NCI-H1694 treated with DMSO at 0.1 percent for 48 hours (cell line): ENCODE results near the gene CFAP97D2.
"Not testable (repeated sequence)": the region's sequence is repeated elsewhere in the genome, so short reads cannot be mapped to it uniquely, and the experiment has no call there.

Source experiments
- DNase-seq: peaks from one replicate; lab custom pipeline; 2025; lab: John Stamatoyannopoulos, UW

The CFAP97D2 gene

DNA sequence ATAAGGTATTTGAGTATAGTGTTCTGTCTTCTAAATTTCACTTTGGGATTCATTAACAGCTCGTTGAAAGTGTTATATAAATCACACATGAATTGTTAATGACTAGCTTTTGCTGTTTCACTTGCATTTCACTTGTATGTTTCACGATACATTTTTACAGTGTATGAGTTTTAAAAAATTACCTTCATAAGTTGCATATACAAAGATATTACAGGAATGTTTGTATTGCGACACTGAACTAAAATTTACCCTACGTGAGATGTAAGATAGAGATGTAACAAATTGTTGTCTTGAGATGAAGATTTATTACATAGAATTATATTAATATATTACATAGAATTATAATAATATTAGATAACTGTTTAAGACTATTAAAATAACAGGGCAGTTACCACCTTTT lies 57.2 kb downstream of the CFAP97D2 start:
- no peak for DNase-seq

DNA sequence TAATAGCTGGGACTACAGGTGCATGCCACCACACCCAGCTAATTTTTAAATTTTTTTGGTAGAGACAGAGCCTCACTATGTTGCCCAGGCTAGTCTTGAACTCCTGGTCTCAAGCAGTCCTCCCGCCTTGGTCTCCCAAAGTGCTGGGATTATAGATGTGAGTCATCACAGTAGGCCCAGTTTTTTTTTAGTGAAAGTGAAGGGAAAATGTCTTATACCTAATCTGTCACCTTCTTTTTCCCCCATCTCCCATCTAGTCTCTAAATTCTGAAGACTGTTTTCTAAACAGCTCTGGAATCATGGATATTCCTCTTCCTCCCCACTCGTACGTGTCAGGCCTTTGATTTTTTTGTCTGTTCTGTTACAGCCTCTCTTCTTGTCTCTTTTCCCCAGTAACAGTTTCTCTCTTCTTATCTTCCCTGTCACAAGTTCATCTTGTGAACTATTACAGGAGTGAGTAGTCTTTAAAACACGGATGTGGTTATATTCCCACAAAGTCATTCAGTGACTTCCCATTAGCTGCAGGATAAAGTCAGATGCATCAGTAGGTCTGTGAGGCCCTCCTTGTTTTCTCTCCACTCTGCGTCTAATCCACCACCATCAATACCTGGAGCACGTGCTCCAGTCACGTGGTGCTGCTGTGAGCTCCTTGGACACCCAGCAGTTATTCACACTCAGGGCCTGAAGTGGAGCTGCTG lies 58.5 kb downstream of the CFAP97D2 start:
- DNase-seq: no peak

DNA sequence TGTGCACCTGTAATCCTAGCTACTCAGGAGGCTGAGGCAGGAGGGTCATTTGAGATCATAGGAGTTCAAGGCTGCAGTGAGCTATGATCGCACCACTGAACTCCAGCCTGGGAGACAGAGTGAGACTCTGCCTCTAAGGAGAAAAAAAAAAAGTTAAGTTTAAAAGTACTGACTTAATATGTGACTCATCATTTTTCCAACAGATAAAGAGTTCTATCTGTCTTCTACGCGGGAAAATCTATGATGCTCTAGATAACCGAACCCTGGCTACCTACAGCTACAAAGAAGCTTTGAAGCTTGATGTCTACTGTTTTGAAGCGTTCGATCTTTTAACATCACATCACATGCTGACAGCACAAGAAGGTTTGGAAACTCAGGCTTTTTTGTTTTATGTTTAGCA lies 62.9 kb downstream of the CFAP97D2 start:
- DNase-seq: no peak

DNA sequence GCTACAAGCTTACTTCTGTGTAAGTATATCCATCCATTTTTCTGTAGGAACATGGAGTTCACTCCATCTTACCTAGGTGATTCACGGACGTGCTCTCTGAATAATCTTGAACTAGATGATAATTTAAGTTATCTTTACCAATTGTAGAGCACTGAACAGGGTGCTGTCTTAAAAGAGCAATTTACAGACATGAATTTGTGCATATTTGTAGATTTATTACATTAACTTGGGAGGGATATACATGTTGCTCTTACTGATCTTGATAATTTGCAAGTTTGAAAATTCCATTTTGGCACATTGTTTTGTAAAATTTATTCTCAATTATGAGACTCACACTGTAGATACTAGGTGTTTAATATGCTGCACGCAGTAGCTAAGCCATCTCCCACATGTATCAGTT lies 64.9 kb downstream of the CFAP97D2 start:
- DNase-seq: no peak

DNA sequence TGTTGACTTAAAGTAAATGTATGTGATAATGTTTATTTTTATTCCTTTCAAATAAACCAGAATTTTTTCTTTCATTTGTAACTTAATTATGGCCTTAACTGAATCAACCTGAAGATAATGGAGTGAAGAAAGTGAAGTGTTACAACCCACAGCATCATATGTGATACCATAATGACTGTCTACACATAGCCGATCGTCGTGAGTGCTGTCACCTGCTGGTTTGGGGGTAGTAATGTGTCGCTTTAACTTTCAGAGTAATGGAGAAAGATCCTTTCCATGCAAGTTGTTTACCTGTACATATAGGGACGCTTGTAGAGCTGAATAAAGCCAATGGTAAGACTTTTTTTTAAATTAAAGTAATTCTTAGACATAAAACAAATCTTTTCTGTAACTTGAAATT lies 65.6 kb downstream of the CFAP97D2 start:
- DNase-seq: no peak

DNA sequence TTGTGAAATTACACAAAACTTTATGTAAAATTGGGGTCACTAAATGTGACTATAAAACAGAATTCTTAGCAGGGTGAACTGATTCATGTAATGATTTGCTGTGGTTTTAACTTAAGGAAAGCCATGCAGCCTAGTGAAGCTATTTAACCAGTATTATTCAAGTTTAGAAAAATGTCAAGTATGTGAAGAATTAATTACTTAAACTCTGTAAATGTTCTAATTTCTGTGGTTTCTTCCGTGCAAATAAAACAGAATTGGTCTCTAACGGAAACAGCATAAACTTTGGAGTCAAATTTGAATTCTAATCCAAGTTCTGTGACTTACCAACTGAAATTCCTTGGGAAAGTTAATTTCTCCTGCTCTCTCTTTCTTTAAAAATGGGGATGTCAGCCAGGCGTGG lies 69.0 kb downstream of the CFAP97D2 start:
- no peak for DNase-seq

DNA sequence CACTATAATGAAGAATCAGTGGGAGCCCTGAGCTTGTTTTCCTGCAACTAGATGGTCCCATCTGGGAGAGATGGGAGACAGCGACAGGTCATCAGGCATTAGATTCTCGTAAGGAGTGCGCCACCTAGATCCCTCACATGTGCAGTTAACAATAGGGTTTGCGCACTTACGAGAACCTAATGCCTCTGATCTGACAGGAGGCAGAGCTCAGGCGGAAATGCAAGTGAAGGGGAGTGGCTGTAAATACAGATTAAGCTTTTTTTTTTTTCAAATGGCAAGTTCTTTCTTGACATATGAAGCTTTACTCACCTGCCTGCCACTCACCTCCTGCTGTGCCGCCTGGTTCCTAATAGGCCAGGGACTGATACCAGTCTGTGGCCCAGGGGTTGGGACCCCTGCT lies 70.0 kb downstream of the CFAP97D2 start:
- no peak for DNase-seq

DNA sequence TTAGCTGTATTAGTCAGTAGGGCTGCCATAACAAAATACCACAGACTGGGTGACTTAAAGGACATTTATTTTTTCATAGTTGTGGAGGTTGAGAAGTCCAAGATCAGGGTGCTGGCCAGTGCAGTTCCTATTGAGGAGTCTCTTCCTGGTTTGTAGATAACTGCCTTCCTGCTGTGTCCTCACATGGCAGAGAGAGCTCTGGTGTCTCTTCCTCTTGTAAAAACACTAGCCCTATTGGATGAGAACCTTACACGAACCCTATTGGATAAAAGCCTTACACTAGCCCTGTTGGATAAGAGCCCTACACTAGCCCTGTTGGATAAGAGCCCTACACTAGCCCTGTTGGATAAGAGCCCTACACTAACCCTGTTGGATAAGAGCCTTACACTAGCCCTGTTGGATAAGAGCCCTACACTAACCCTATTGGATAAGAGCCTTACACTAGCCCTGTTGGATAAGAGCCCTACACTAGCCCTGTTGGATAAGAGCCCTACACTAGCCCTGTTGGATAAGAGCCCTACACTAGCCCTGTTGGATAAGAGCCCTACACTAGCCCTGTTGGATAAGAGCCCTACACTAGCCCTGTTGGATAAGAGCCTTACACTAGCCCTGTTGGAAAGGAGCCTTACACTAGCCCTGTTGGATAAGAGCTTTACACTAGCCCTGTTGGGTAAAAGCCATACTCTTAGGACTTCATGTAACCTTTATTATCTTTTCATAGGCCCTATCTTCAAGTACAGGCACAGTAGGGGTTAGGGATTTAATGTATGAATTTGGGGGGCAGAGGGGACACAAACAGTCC lies 72.8 kb downstream of the CFAP97D2 start:
- DNase-seq: not testable (repeated sequence)

DNA sequence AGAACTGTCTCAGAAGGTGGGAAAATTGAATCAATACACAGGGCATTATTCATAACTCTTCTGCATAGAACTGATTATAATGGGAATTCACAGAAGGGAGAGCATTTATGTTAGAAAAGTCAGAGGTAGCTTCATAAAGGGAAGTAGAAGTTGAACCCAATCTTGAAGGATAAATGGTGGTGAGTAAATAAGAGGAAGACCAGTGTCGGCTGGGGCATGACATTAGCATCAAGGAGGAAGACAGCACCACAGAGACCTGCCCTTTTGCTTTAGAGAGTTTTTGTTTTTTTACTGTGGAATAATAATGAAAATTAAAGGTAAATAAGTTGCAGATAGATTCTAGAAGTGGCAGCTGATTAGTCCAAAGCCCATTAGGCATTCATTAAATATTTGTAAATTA lies 77.5 kb downstream of the CFAP97D2 start:
- DNase-seq: no peak

DNA sequence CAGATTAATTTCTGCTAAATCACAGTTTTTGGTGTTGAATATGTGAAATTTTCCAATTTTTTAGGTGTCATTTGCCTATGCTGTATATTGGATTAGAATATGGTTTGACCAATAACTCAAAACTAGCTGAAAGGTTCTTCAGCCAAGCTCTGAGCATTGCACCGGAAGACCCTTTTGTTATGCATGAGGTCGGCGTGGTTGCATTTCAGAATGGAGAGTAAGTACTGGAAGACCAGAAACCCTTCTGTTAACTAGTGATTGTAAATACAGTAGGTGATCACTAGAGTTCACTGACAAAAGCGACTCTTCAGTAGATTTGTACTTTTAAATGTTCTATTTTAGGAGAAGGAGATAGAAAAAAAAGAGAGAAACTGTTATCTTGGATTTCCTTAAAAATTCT lies 78.0 kb downstream of the CFAP97D2 start:
- DNase-seq: no peak

DNA sequence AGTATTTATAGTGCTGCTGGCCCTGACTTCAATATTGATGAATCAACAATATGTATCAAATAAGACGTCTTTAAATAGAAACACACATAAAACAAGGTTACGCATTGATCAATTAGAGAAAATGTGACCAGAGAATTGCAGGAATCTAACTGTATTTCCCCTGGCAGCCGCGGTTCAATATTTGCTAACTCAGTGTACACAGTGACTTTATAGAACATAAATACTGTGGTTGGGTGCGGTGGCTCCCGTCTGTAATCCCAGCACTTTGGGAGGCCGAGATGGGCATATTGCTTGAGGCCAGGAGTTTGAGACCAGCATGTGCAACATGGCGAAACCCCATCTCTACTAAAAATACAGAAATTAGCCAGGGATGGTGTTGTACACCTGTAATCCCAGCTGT lies 79.5 kb downstream of the CFAP97D2 start:
- DNase-seq: no peak

DNA sequence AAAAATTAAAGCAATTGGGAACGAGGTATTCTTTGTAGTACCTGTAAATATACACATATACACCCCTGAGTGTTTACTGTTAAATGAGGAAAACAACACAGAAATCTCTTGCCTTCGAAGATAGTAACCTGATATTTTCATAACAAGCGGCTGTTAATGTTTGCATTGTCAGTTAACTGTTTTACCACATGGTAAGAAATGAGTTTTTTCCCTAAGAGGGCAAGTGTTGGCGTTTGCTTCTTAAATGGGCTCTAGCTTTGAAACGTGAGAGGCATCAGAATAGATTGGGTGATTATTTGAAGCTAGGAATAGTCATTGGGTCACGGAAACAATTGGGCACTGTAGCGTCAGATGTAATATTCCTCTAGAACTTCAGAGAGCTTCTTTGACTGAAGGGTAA lies 80.3 kb downstream of the CFAP97D2 start:
- DNase-seq: no peak

DNA sequence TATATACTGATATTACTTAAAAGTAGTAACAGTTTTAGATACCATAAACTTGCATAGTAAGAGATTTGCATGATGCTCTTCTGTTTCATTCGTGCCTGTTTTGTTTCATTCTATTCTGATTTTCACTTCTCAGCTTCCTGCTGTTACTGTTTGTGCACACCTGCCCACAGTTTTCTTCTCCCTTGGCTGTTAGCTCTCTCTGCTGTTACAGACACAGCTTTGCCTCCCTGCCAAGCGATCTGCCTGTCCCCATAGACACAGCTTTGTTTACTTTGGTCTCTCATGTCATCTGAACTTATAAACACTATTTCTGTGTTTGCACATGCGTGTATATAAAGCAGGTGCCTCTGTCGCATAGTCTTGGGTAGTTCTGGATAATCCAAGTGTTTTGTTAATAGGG lies 80.9 kb downstream of the CFAP97D2 start:
- DNase-seq: no peak

DNA sequence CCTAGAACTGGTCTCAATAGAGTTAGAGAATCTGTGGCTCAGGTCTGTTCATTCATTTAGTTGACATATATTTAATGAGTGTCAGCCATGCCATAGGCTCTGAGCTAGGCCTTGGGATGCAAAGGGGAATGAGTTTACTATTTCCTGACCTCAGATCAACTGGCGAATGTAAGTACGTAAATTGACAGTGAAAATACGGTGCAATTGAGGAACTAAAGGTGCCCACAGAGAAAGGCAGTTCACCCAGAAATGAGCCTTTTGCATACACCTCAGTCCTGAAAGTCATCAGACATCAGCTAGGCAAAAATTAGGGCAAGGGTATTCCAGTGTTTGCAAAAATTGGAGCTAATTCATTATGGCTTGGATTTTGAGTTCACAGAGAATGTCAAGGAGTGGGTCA lies 81.8 kb downstream of the CFAP97D2 start:
- DNase-seq: no peak

DNA sequence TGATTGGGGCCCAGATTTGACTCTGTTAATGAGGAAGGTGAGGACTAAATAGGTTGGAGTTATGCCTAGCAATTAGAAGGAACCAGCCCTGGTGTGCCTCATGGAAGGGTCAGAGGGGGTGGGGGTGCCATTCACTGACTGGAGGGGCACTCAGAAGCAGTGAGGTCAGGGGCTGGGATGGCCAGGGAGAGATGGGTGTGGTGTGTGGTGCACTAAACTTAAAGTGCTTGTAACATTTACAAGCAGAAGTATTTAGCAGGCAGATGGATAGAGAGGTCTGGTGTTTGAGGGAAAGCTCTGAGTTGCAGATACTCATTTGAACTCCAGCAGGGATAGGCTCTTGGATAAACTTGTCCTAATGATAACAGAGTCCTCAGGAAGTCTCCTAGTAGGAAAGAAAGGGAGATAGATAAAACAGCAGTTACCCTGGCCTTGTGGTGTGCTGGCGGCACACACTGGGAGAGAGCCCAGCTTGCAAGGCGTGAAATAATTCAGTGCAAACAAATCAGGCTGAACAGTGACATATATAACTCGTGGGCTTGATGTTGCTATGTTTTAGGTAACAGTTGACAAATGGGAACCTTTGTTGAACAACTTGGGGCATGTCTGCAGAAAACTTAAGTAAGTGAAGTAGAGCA lies 82.4 kb downstream of the CFAP97D2 start:
- DNase-seq: no peak

DNA sequence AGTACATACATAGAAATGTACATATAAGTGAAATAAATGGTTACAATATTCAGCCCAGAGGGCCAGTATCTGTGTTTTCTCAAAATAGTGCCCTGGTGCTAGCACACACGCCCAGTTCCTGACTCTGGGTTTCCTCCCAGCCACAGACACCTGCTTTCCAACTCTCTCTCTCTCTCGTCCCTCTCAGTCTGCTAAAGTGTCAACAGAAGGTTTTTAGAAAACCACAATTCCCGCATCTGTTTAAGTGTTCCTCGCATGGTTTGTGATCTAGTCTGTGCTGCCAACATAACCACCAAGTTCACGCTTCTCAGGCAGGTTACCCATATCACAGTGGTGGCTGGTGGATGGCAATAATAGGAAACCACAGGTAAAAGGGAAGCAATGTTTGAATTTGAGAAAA lies 84.5 kb downstream of the CFAP97D2 start:
- DNase-seq: no peak

DNA sequence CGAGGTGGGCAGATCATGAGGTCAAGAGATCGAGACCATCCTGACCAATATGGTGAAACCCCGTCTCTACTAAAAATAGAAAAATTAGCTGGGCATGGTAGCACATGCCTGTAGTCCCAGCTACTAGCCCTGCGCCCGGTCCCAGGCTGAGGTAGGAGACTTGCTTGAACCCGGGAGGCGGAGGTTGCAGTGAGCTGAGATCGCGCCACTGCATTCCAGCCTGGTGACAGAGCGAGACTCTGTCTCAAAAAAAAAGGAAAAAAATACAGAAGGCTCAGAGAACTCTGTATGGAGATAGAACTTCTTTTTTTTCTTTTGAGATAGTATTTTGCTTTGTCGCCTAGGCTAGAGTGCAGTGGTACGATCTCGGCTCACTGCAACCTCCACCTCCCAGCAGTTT lies 85.3 kb downstream of the CFAP97D2 start:
- not testable (repeated sequence) for DNase-seq

DNA sequence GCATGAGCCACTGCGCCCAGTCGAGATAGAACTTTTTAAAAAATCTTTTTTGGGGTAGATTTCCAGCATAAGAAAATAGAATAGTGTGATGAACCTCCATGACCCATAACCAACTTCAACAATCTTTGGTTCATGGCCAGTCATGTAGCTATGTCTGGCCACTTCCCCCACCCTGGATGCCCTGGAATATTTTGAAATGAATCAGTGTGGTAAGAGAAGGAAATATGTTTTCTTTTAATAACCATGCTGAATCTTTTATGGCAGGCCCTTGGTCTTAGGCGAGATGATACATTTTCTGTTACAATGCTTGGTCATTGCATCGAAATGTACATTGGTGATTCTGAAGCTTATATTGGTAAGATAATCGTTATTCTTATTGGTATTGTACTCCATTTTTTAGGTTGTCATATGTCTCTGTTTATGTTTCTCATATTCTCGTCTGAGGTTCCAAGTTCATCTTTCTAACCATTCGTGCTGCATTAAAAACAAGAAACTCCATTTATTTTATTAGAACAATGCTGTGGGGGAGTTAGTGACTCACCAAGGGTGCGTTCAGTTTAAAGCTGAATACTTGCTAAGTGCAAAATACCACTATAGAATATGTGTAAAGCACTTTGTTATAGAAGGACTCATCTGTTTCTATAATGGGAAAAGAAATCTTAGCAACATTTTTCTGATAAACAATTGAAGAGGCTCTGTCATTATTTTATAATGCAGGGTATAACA lies 86.0 kb downstream of the CFAP97D2 start:
- DNase-seq: no peak

DNA sequence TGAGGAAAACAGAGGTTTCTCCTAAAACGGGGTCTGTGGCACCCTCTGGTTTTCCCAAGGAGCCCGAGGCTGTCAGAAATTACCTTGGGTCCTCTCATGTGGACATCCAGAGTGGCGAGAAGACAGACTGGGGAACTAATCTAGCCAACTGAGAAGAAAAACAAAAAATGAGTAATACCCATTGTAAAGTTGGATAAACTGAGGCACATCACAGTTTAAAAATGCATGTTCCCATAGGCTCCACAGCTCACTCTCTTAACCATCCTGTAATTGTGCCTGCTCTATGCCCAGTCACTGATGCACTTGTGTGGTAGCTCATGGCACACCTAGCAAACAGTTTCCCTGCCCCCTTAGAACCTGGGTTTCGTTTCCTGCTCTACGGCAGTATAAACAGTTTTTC lies 87.2 kb downstream of the CFAP97D2 start:
- DNase-seq: no peak

DNA sequence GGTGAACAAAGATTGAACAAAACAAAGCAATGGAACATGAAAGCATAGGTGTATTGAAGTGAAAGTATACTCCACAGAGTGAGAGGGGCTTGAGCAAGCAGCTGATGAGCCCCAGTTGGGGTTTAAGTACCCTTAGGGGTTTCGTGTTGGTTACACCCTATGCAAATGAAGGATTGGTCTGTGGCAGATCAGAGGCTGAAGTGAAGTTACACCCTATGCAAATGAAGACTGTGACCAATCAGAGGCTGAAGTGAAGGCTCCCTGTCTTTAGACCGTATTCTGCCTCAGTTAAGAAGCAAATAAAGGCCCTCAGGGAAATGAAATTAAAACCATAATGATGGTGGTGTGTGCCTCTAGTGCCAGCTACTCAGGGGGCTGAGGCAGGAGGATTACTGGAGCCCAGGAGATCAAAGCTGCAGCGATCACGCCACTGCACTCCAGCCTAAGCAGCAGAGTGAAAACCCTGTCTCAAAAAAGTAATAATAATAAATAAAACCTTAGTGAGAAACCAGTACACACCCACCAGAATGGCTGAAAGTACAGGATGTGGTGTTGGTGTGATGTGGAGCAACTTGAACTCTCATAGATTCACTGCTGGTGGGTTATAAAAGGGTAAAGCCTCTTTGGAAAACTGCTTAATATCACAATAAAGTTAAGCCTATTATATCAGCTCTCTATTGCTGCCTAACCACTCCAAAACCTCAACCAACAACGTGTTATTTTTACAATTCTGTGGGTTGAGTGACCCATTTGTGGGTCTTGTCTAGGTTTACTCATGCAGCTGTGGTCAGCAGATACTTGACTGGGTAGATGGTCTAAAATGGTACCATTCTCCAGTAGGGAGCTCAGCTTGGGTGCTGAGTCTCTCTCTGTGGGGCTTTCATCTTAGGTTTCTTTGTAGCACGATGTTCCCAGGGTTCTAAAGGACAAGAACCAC lies 89.6 kb downstream of the CFAP97D2 start:
- DNase-seq: no peak

DNA sequence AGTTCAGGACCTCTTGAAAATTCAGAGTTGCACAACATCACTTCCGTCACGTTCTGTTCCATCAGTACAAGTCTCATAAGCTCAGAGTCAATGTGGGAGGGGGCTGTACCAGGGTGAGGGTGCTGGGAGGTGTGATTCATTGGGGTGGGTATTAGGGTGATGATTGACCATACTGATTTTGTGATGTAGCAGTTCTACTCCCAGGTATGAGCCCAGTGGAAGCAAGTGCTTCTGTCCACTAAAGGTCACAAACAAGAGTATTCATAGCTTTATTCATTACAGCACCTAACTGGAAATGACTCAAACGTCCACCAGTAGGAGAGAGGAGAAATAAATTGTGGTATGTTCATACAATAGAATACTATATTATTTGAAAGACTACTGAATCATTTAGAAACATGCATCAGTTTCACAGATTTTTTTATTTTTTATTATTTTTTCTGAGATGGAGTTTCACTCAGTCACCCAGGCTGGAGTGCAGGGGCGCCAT lies 90.3 kb downstream of the CFAP97D2 start:
- no peak for DNase-seq
